Loucy (cell line): Measurements from ENCODE around the gene COL23A1.

ENCODE experiments used
- CTCF ChIP-seq: fragments of 200-600 bp; sonication (generic); conservative IDR thresholded peaks from 2 replicates; pipeline ENCODE4 v1.5.1; 2014; ENCODE audit warnings: mild to moderate bottlenecking, antibody characterized with exemption, low read length
- EZH2phosphoT487 ChIP-seq: fragments of 200-600 bp; IDR thresholded peaks from 2 replicates; pipeline ENCODE4 v1.6.1; 2018; ENCODE audit warnings: antibody characterized with exemption, mild to moderate bottlenecking, moderate library complexity, borderline replicate concordance

DNA sequence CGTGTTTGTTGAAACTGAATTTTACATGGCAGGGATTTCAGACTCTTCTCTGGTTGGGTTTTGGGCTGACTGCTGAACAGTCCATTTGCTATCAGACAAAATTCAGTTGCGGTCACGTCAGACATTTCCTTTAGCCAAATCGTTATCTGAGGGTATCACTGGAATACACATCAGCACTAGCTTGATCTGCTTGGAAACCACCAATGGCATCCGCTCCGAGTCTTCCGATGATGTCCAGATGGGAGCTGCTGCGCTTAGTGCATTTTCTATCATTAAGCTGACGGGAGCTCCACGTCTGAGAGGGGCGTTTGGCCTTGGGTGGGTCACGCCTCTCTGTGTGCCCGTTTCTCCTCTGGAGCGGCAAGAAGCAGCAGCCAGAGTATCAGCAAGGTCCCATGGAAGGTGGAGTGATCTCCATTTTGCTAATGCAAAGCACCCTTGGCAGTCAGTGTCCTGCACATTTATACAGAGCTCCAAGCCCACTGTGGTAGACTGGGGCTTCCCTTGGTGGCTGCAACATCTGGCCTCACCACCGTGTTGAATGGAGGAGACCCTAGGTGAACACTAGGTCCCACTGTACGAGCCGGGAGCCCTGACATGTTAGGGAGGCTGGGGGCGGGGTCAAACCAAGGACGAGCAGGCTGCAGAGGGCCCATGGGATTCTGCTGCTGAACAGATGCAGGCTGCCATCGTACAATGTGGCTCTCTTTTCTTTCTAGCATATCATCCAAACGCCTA is 223.0 kb downstream of the COL23A1 start:
- TF ChIP-seq CTCF (no peak), EZH2phosphoT487 (no peak)
